Cardiac muscle cell (in vitro differentiated cells and primary cell): ENCODE data around the gene AREG. TPM values are rescaled to one million over a fixed set of nuclear protein-coding genes. Genes with fewer than 3 reads are reported as not detected.

ENCODE experiments used
- DNase-seq, 2 donors: peaks; one replicate each; pipeline versions ENCODE4 v3.0.0 to v3.0.0-alpha.2; 2010 to 2017; ENCODE audit warnings: low read depth in 1 of 2, low spot score in 1 of 2
- H3K27ac ChIP-seq: fragments of 200-600 bp; sonication (generic); 2 replicates; pipeline ENCODE4 v1.5.1; 2016
- H3K27me3 ChIP-seq: fragments of 200-600 bp; sonication (generic); 2 replicates; pipeline ENCODE4 v1.6.0; 2016; ENCODE audit warnings: control low read depth
- H3K36me3 ChIP-seq: fragments of 200-600 bp; sonication (generic); 2 replicates; pipeline ENCODE4 v1.5.1; 2016; ENCODE audit warnings: control low read depth
- H3K4me1 ChIP-seq: fragments of 200-600 bp; sonication (generic); 2 replicates; pipeline ENCODE4 v1.8.1; 2017; ENCODE audit warnings: low read depth, mild to moderate bottlenecking, mixed run types
- H3K4me3 ChIP-seq: fragments of 200-600 bp; sonication (generic); 2 replicates; pipeline ENCODE4 v1.5.1; 2016; ENCODE audit warnings: mild to moderate bottlenecking
- H3K9me3 ChIP-seq: fragments of 200-600 bp; sonication (generic); 2 replicates; pipeline ENCODE4 v1.5.1; 2017; ENCODE audit warnings: low read depth, mild to moderate bottlenecking, control low read depth
- polyA plus RNA-seq: library from polyadenylated mRNA; unstranded; fragments of >200 nt; fragmentation: Nextera tagmentation; extraction: Ambion mirVana; gene quantifications from 2 replicates; pipeline ENCODE4 v1.2.1, GENCODE V29; 2016
- total RNA-seq: library from RNA; depleted of rRNA; stranded (reverse); fragments of >200 nt; gene quantifications from 2 replicates; pipeline ENCODE4 v1.2.3, GENCODE V29; 2016
- TF ChIP-seq, protein P1 (sequence below): IDR thresholded peaks from 2 replicates; pipeline ENCODE4 v1.5.1; 2012; ENCODE audit warnings: low read depth, mild to moderate bottlenecking, low read length

Gene AREG
- total and polyA plus RNA-seq, 2 experiments from 2014 or later = 0.65 TPM; not detected in 1

GRCh38 chr4:74499986-74500781, 55.2 kb downstream of the AREG start:
- TF ChIP-seq, protein P1, sequence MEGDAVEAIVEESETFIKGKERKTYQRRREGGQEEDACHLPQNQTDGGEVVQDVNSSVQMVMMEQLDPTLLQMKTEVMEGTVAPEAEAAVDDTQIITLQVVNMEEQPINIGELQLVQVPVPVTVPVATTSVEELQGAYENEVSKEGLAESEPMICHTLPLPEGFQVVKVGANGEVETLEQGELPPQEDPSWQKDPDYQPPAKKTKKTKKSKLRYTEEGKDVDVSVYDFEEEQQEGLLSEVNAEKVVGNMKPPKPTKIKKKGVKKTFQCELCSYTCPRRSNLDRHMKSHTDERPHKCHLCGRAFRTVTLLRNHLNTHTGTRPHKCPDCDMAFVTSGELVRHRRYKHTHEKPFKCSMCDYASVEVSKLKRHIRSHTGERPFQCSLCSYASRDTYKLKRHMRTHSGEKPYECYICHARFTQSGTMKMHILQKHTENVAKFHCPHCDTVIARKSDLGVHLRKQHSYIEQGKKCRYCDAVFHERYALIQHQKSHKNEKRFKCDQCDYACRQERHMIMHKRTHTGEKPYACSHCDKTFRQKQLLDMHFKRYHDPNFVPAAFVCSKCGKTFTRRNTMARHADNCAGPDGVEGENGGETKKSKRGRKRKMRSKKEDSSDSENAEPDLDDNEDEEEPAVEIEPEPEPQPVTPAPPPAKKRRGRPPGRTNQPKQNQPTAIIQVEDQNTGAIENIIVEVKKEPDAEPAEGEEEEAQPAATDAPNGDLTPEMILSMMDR = no peak
- Histone ChIP-seq H3K4me3 (no peak overlapping the region), H3K27ac (no peak overlapping the region), H3K9me3 (no peaks in the 10 kb centered on the region), H3K36me3 (no peaks in the 10 kb centered on the region), H3K27me3 (no peaks in the 10 kb centered on the region), H3K4me1 (no peaks in the 10 kb centered on the region)
- DNase-seq = peak in 1 of 2 donors; percentile 7

DNA sequence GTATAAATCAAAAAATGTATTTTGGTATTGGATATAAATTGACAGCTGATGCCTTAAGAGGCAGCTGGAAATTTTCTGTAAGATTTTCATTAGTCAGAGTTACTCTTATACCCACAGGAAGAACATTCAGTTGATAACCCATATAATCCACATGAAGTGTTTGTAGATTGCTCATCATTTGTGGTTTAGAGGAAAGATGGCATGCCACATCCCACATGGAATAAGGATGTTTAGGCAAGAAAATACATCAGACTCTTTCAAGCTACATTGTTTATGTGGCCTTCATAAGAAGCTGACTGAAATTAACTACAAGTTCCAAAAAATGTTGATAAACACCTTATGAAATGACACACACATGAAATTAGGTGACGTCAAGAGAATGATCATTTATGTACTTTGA, 56.6 kb downstream of the AREG start:
- peak in 1 of 2 donors; percentile 80 for DNase-seq
- no peaks in the 10 kb centered on the region for H3K36me3 ChIP-seq
- no peak overlapping the region for H3K4me3 ChIP-seq
- no peak overlapping the region for H3K27ac ChIP-seq
- no peaks in the 10 kb centered on the region for H3K27me3 ChIP-seq
- TF ChIP-seq, protein P1 = no peak
- H3K4me1 ChIP-seq = no peaks in the 10 kb centered on the region
- no peaks in the 10 kb centered on the region for H3K9me3 ChIP-seq

DNA sequence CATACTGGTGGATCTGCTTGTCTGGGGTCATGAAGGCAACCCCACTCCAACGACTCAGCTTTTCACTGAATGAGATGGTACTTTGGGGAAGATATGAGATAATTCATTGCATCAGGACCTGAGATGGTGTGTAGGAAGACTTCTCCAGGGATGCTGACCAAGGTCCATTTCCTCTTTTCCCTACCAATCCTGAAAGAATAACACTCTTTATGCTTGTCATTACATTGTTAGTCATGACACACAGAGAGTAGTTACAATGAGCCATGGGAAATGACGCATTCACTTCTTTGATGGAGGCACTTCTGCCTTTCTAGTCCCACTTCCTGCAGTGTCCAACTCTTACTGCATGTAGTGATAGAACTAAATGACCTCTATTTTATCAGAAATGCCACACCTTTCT, 58.6 kb downstream of the AREG start:
- H3K27me3 ChIP-seq = no peaks in the 10 kb centered on the region
- no peak overlapping the region for H3K27ac ChIP-seq
- H3K4me3 ChIP-seq = no peak overlapping the region
- TF ChIP-seq, protein P1 = no peak
- H3K36me3 ChIP-seq = no peaks in the 10 kb centered on the region
- DNase-seq = peak in 1 of 2 donors; percentile 55
- H3K9me3 ChIP-seq = no peaks in the 10 kb centered on the region
- no peaks in the 10 kb centered on the region for H3K4me1 ChIP-seq

GRCh38 chr4:74504212-74504611, 59.3 kb downstream of the AREG start:
- Histone ChIP-seq H3K4me3 (no peak overlapping the region), H3K4me1 (no peaks in the 10 kb centered on the region), H3K36me3 (no peaks in the 10 kb centered on the region), H3K27me3 (no peaks in the 10 kb centered on the region), H3K27ac (no peak overlapping the region), H3K9me3 (no peaks in the 10 kb centered on the region)
- TF ChIP-seq, protein P1 = no peak
- DNase-seq = peak in 1 of 2 donors; percentile 75

Other genes with a start within 250 kb of the AREG start
- not detected in 2 replicates for gene EPGN, start 136.7 kb upstream of the AREG start, total RNA-seq
- not detected in 2 replicates for gene EPGN, start 136.7 kb upstream of the AREG start, polyA plus RNA-seq
- not detected in 2 replicates for gene EREG, start 80.0 kb upstream of the AREG start, total RNA-seq
- gene EREG, start 80.0 kb upstream of the AREG start, polyA plus RNA-seq = not detected in 2 replicates